SK-N-SH (cell line): ENCODE results near the gene FUT7.

Experiments
- CTCF ChIP-seq: fragments of 200-600 bp; sonication (generic); IDR thresholded peaks from 2 replicates; pipeline ENCODE4 v1.6.1; 2017; ENCODE audit warnings: antibody characterized with exemption, mild to moderate bottlenecking, moderate library complexity
- GABPA ChIP-seq: IDR thresholded peaks from 2 replicates; pipeline ENCODE4 v1.4.0; 2012; ENCODE audit warnings: low read depth, mild to moderate bottlenecking
- REST ChIP-seq: IDR thresholded peaks from 2 replicates; pipeline ENCODE4 v1.6.1; 2012; ENCODE audit warnings: mild to moderate bottlenecking, low read depth, low read length, moderate library complexity

- TF ChIP-seq GABPA (no peak), REST (no peak), CTCF (no peak)
These were observed 9.3 kb downstream of the FUT7 start for GRCh38 chr9:137022662-137023008.
